Muscle of leg (tissue), 11 donors: ENCODE results near the gene GPR152. TPM values are rescaled to one million over a fixed set of nuclear protein-coding genes. Genes with fewer than 3 reads are reported as not detected.
"Not testable (repeated sequence)": the region's sequence is repeated elsewhere in the genome, so short reads cannot be mapped to it uniquely, and the experiment has no call there.

Experiments used
- DNase-seq: peaks from one replicate; pipeline ENCODE4 v3.0.0; 2013
- H3K27ac ChIP-seq: one replicate; pipeline ENCODE4 v1.5.1; 2013; ENCODE audit warnings: mild to moderate bottlenecking, low read length, control low read depth
- H3K27me3 ChIP-seq: one replicate; pipeline ENCODE4 v1.6.1; 2013; ENCODE audit warnings: low read length; ENCODE audit not compliant: control insufficient read depth, insufficient read depth
- H3K36me3 ChIP-seq: one replicate; pipeline ENCODE4 v1.6.1; 2013; ENCODE audit warnings: low read length; ENCODE audit not compliant: control insufficient read depth, insufficient read depth
- H3K4me1 ChIP-seq: one replicate; pipeline ENCODE4 v1.6.1; 2013; ENCODE audit warnings: low read length; ENCODE audit not compliant: control insufficient read depth, insufficient read depth
- H3K4me3 ChIP-seq: one replicate; pipeline ENCODE4 v1.5.1; 2013; ENCODE audit warnings: low read length, control low read depth
- H3K9me3 ChIP-seq: replicated peaks from 2 replicates; pipeline ENCODE4 v1.6.1; 2013; ENCODE audit warnings: low read depth, low read length; ENCODE audit not compliant: control insufficient read depth
- WGBS: methylation state at CpG from one replicate; pipeline ENCODE4 v1.1.5; 2013; ENCODE audit warnings: missing lambda C conversion rate; ENCODE audit not compliant: insufficient coverage; 5-methylcytosine and 5-hydroxymethylcytosine counted together
- polyA plus RNA-seq, 8 donors: library from polyadenylated mRNA; unstranded; fragments of 120-200 nt; gene quantifications; one replicate each; pipeline versions ENCODE4 v1.2.1 to v1.2.3, GENCODE V29; 2013; ENCODE audit warnings: inconsistent platforms in 1 of 8, low replicate concordance in 1 of 8; ENCODE audit not compliant: insufficient read length in 8 of 8, insufficient read depth in 1 of 8
- total RNA-seq: library from RNA; stranded (reverse); fragments of 120-200 nt; gene quantifications from one replicate; pipeline ENCODE4 v1.2.4, GENCODE V29; 2013

The GPR152 gene
- total and polyA plus RNA-seq, 9 donors = not detected

GRCh38 chr11:67486481-67487195 lies 34.1 kb upstream of the GPR152 start:
- Histone ChIP-seq H3K27me3 (no peaks in the 10 kb centered on the region), H3K36me3 (peaks cover 53% of the 10 kb centered on the region), H3K4me1 (peaks cover 17% of the 10 kb centered on the region), H3K4me3 (no peak overlapping the region), H3K27ac (no peak overlapping the region), H3K9me3 (peaks cover 2% of the 10 kb centered on the region)
- DNase-seq = peak; percentile 1
- 86% methylated on average over 15 of the region's 20 CpGs for WGBS

- H3K4me3 ChIP-seq, H3K27me3 ChIP-seq, H3K9me3 ChIP-seq, H3K27ac ChIP-seq: not testable (repeated sequence)
- Histone ChIP-seq H3K4me1 (peaks cover 17% of the 10 kb centered on the region), H3K36me3 (peaks cover 46% of the 10 kb centered on the region)
- WGBS = 83% methylated on average over 5 of the region's 7 CpGs
- DNase-seq = peak; percentile 23
Observed at GRCh38 chr11:67485873-67486361, 33.4 kb upstream of the GPR152 start.

DNA sequence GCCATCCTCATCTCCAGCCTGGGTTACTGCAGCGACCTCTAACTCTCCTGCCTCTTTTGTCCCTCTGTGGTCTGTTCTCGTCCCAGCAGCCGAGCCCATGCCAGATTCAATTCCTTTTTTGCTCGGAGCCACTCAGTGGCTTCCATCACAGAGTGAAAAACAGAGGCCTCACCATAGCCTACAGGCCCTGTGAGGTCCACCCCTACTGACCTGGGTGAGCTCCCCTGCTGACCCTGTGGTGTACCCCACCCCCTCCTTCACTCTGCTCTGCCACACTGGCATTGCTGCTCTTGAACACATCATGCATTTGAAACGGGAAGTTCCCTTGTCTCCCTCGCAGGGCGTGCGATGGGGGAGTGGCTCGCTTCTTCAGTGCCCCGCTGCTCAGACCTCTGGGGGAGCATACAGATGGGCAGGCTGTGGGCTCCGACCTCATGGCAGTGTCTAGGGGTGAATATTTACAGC lies 32.4 kb upstream of the GPR152 start:
- no peaks in the 10 kb centered on the region for H3K27me3 ChIP-seq
- peaks cover 36% of the 10 kb centered on the region for H3K36me3 ChIP-seq
- peaks cover 2% of the 10 kb centered on the region for H3K9me3 ChIP-seq
- peak overlapping the region; percentile 3 for H3K27ac ChIP-seq
- peaks cover 17% of the 10 kb centered on the region for H3K4me1 ChIP-seq
- H3K4me3 ChIP-seq = no peak overlapping the region
- DNase-seq = peak; percentile 16
- WGBS = 70% methylated on average over 9 of the region's 11 CpGs

DNA sequence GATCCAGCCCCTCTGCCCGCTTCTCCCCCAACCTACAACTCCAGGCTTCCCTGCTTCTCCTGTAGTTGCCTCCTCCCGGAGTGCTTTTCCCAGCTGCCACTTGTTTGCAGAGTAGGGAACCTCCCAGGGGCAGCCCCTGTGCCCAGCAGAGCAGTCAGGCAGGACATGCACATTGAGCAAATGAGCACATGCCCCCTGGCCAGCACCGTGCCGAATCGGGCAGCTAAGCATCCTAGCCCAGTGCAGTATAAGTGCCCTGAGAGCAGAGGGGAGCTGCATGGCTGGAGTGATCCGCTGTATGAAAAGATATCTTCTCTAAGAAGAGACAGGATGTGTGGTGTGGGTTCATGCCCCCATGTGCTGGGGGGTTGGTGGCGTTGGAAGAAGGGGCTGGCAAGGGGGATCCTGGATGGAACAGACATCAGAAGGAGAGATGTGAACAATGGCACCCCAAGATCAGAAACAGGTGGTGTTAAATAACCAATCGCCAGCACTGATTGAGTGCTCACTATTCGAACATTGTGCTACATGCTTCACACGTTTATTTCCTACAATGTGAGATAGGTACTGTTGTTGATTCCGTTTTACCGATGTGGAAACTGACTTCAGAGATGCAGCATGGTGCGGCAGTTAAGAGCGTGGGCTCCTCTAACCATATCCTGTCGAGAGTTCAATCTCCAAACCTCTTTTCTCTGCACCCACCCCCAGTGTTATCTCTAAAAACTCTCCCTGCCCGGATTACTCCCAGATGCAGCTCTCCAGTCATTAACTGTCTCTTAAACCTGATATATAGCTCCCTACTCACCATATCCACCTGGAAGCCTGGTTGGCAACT lies 31.5 kb upstream of the GPR152 start:
- Histone ChIP-seq H3K4me1 (peaks cover 17% of the 10 kb centered on the region), H3K27me3 (no peaks in the 10 kb centered on the region), H3K36me3 (peaks cover 28% of the 10 kb centered on the region), H3K9me3 (peaks cover 2% of the 10 kb centered on the region), H3K27ac (peak overlapping the region; percentile 35), H3K4me3 (peak overlapping the region; percentile 72)
- WGBS = 81% methylated on average over 13 of the region's 16 CpGs
- DNase-seq = peak; percentile 20

GRCh38 chr11:67482827-67483798 lies 30.6 kb upstream of the GPR152 start, which contains the start of gene AIP:
TSS of gene AIP (plus strand) at chr11:67483026. CDS start at chr11:67483159, 133 bp downstream.
- Histone ChIP-seq H3K27me3 (no peaks in the 10 kb centered on the region), H3K36me3 (peaks cover 22% of the 10 kb centered on the region), H3K4me3 (peak within 1 kb of the TSS; percentile 72), H3K4me1 (peaks cover 17% of the 10 kb centered on the region), H3K27ac (peak within 1 kb of the TSS; percentile 95), H3K9me3 (peaks cover 2% of the 10 kb centered on the region)
- WGBS = 4% methylated on average over 54 of the region's 60 CpGs
- peak; percentile 100 for DNase-seq

DNA sequence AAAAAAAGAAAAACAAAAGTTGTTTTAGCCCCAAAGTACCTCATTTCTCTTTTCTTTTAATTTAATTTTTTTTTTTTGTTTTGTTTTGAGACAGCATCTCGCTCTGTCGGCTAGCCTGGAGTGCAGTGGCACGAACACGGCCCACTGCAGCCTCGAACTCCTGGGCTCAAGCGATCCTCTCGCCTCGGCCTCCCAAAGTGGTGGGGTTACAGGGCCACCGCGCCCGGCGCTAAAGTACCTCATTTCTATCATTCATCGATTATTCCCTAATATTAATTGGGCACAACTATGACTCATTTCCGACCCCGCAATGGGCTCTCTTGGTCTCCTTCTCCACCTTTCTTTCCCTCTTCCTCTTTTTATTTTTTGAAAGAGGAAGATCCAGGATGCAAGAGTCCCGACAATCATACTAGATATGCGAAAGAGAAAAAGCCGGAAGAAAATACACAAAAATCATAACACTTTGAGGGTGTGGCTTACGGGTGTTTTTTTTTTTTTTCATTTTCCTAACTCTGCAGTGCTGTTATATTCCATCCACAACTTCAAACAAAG lies 29.8 kb upstream of the GPR152 start:
- H3K27me3 ChIP-seq = no peaks in the 10 kb centered on the region
- H3K27ac ChIP-seq = peak overlapping the region; percentile 95
- DNase-seq = no peak
- H3K4me3 ChIP-seq = peak overlapping the region; percentile 72
- 77% methylated on average over 7 of the region's 19 CpGs for WGBS
- H3K4me1 ChIP-seq = peaks cover 17% of the 10 kb centered on the region
- peaks cover 2% of the 10 kb centered on the region for H3K9me3 ChIP-seq
- H3K36me3 ChIP-seq = peaks cover 14% of the 10 kb centered on the region

GRCh38 chr11:67477344-67478050 lies 25.0 kb upstream of the GPR152 start:
- H3K9me3 ChIP-seq, DNase-seq, H3K4me1 ChIP-seq, H3K36me3 ChIP-seq, H3K4me3 ChIP-seq, H3K27me3 ChIP-seq, H3K27ac ChIP-seq: not testable (repeated sequence)
- WGBS = 72% methylated on average over 6 of the region's 16 CpGs

GRCh38 chr11:67476692-67477091 lies 24.2 kb upstream of the GPR152 start:
- not testable (repeated sequence) for DNase-seq

DNA sequence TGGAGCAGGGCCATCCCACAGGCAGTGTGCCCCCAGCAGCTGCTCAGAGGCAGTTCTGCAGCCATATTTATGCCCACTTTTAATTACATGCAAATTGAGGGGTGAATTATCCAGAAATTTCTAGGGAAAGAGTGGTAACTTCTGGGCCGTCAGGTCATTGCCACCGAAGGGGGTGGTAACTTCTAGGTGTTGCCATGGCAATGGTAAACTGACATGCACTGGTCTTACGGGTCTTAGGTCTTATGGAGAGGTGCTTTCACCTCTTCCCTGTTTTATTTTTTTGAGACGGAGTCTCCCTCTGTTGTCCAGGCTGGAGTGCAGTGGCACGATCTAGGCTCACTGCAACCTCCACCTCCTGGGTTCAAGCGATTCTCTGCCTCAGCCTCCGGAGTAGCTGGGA lies 20.4 kb upstream of the GPR152 start:
- H3K27me3 ChIP-seq = peaks cover 4% of the 10 kb centered on the region
- no peak for DNase-seq
- no peaks in the 10 kb centered on the region for H3K9me3 ChIP-seq
- H3K4me1 ChIP-seq = peaks cover 13% of the 10 kb centered on the region
- no peak overlapping the region for H3K27ac ChIP-seq
- WGBS = 65% methylated on average over 4 of the region's 7 CpGs
- H3K36me3 ChIP-seq = no peaks in the 10 kb centered on the region
- no peak overlapping the region for H3K4me3 ChIP-seq

More at GRCh38 chr11:67476692-67477091, 24.2 kb upstream of the GPR152 start:
- H3K4me3 ChIP-seq, H3K4me1 ChIP-seq, H3K36me3 ChIP-seq, H3K9me3 ChIP-seq, H3K27ac ChIP-seq, H3K27me3 ChIP-seq: not testable (repeated sequence)
- 90% methylated on average over 10 of the region's 10 CpGs for WGBS
